HG02678 (cell line): ENCODE measurements around the gene FAHD1.

ENCODE experiments used
- ATAC-seq: cut with Tn5 transposase; IDR thresholded peaks from one replicate; pipeline ENCODE4 v1.9.1; 2021; ENCODE audit warnings: mild to moderate bottlenecking, moderate library complexity; ENCODE audit not compliant: unreplicated experiment

Gene FAHD1

GRCh38 chr16:1878256-1878655, 51.2 kb downstream of the FAHD1 start:
- no peak for ATAC-seq
